ENCODE data around the gene MN1. TPM values are rescaled to one million over a fixed set of nuclear protein-coding genes. Genes with fewer than 3 reads are reported as not detected.

The MN1 gene
- total RNA-seq, 1 donor from 2014 or later: 4.5 TPM

- no peak for DNase-seq (ENCODE audit: low read depth)
- Histone ChIP-seq H3K4me3 (ENCODE audit: low read depth, low read length) (no peak overlapping the region), H3K36me3 (ENCODE audit: control insufficient read depth, insufficient read depth, low read length) (no peaks in the 10 kb centered on the region), H3K27me3 (ENCODE audit: control insufficient read depth, insufficient read depth, low read length) (peaks cover 6% of the 10 kb centered on the region)
- TF ChIP-seq, protein P1, sequence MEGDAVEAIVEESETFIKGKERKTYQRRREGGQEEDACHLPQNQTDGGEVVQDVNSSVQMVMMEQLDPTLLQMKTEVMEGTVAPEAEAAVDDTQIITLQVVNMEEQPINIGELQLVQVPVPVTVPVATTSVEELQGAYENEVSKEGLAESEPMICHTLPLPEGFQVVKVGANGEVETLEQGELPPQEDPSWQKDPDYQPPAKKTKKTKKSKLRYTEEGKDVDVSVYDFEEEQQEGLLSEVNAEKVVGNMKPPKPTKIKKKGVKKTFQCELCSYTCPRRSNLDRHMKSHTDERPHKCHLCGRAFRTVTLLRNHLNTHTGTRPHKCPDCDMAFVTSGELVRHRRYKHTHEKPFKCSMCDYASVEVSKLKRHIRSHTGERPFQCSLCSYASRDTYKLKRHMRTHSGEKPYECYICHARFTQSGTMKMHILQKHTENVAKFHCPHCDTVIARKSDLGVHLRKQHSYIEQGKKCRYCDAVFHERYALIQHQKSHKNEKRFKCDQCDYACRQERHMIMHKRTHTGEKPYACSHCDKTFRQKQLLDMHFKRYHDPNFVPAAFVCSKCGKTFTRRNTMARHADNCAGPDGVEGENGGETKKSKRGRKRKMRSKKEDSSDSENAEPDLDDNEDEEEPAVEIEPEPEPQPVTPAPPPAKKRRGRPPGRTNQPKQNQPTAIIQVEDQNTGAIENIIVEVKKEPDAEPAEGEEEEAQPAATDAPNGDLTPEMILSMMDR (IDR thresholded peaks at IDR 0.05; ENCODE audit: insufficient read depth, low read length, poor library complexity, severe bottlenecking): no peak
These were observed 28.5 kb downstream of the MN1 start for GRCh38 chr22:27772984-27773498.

GRCh38 chr22:27772081-27772983 lies 29.2 kb downstream of the MN1 start:
- TF ChIP-seq, protein P1 (IDR thresholded peaks at IDR 0.05; ENCODE audit: insufficient read depth, low read length, poor library complexity, severe bottlenecking): no peak
- H3K4me3 ChIP-seq (ENCODE audit: low read depth, low read length): no peak overlapping the region
- H3K27me3 ChIP-seq (ENCODE audit: control insufficient read depth, insufficient read depth, low read length): peaks cover 6% of the 10 kb centered on the region
- H3K36me3 ChIP-seq (ENCODE audit: control insufficient read depth, insufficient read depth, low read length): no peaks in the 10 kb centered on the region
- DNase-seq (ENCODE audit: low read depth): no peak

GRCh38 chr22:27771637-27772036 lies 29.9 kb downstream of the MN1 start:
- no peak for DNase-seq (ENCODE audit: low read depth)
- Histone ChIP-seq H3K36me3 (ENCODE audit: control insufficient read depth, insufficient read depth, low read length) (no peaks in the 10 kb centered on the region), H3K27me3 (ENCODE audit: control insufficient read depth, insufficient read depth, low read length) (peaks cover 6% of the 10 kb centered on the region), H3K4me3 (ENCODE audit: low read depth, low read length) (no peak overlapping the region)
- TF ChIP-seq, protein P1 (IDR thresholded peaks at IDR 0.05; ENCODE audit: insufficient read depth, low read length, poor library complexity, severe bottlenecking): no peak

- Histone ChIP-seq H3K36me3 (ENCODE audit: control insufficient read depth, insufficient read depth, low read length) (no peaks in the 10 kb centered on the region), H3K27me3 (ENCODE audit: control insufficient read depth, insufficient read depth, low read length) (peaks cover 9% of the 10 kb centered on the region), H3K4me3 (ENCODE audit: low read depth, low read length) (no peak overlapping the region)
- TF ChIP-seq, protein P1 (IDR thresholded peaks at IDR 0.05; ENCODE audit: insufficient read depth, low read length, poor library complexity, severe bottlenecking): no peak
- DNase-seq (ENCODE audit: low read depth): no peak
These were observed 32.5 kb downstream of the MN1 start for GRCh38 chr22:27769012-27769411.

- H3K4me3 ChIP-seq (ENCODE audit: low read depth, low read length): no peak overlapping the region
- no peak for DNase-seq (ENCODE audit: low read depth)
- peaks cover 9% of the 10 kb centered on the region for H3K27me3 ChIP-seq (ENCODE audit: control insufficient read depth, insufficient read depth, low read length)
- no peaks in the 10 kb centered on the region for H3K36me3 ChIP-seq (ENCODE audit: control insufficient read depth, insufficient read depth, low read length)
- TF ChIP-seq, protein P1 (IDR thresholded peaks at IDR 0.05; ENCODE audit: insufficient read depth, low read length, poor library complexity, severe bottlenecking): no peak
These were observed 33.4 kb downstream of the MN1 start for GRCh38 chr22:27768027-27768653.
